Neuronal stem cell (in vitro differentiated cells): ENCODE results near the gene PLEKHA6.

Experiments used
- DNase-seq: peaks from one replicate; pipeline ENCODE4 v3.0.0-alpha.2; 2013; ENCODE audit warnings: low spot score
- H2AFZ ChIP-seq: one replicate; pipeline ENCODE4 v1.6.1; 2013; ENCODE audit warnings: mild to moderate bottlenecking, low read length, inconsistent platforms
- H2AK5ac ChIP-seq: 2 replicates; pipeline ENCODE4 v1.6.1; 2013; ENCODE audit warnings: low read depth, mild to moderate bottlenecking, inconsistent platforms, low read length, moderate library complexity, mixed read lengths
- H2BK120ac ChIP-seq: 2 replicates; pipeline ENCODE4 v1.6.1; 2013; ENCODE audit warnings: low read depth, mild to moderate bottlenecking, inconsistent platforms, low read length, moderate library complexity, mixed read lengths
- H2BK12ac ChIP-seq: one replicate; pipeline ENCODE4 v1.6.1; 2013; ENCODE audit warnings: low read length, inconsistent platforms
- H2BK15ac ChIP-seq: 2 replicates; pipeline ENCODE4 v1.6.1; 2013; ENCODE audit warnings: mild to moderate bottlenecking, low read length, inconsistent platforms, mixed read lengths
- H2BK5ac ChIP-seq: one replicate; pipeline ENCODE4 v1.6.1; 2013; ENCODE audit warnings: inconsistent platforms, mild to moderate bottlenecking, low read length, moderate library complexity
- H3K14ac ChIP-seq: one replicate; pipeline ENCODE4 v1.6.1; 2013; ENCODE audit warnings: low read length, inconsistent platforms
- H3K18ac ChIP-seq: 2 replicates; pipeline ENCODE4 v1.6.1; 2013; ENCODE audit warnings: low read length, inconsistent platforms
- H3K23ac ChIP-seq: 2 replicates; pipeline ENCODE4 v1.6.1; 2013; ENCODE audit warnings: low read depth, mild to moderate bottlenecking, mixed read lengths, low read length, inconsistent platforms; ENCODE audit not compliant: poor library complexity
- H3K27ac ChIP-seq: replicated peaks from 3 replicates; pipeline ENCODE4 v1.5.1; 2013; ENCODE audit warnings: low read length, inconsistent platforms
- H3K27me3 ChIP-seq, 3 experiments: 2 replicates each; pipeline ENCODE4 v1.6.1; 2013; ENCODE audit warnings: low read length in 3 of 3, mild to moderate bottlenecking in 2 of 3, inconsistent platforms in 1 of 3, low read depth in 1 of 3, mixed read lengths in 1 of 3, moderate library complexity in 1 of 3; ENCODE audit not compliant: control insufficient read depth in 3 of 3, insufficient read depth in 3 of 3
- H3K36me3 ChIP-seq, 2 donors: replicated peaks in 1 of 2; 2 replicates each; pipeline ENCODE4 v1.6.1; 2013; ENCODE audit warnings: low read length in 2 of 2; ENCODE audit not compliant: control insufficient read depth in 2 of 2, insufficient read depth in 2 of 2
- H3K4ac ChIP-seq: 2 replicates; pipeline ENCODE4 v1.6.1; 2013; ENCODE audit warnings: inconsistent platforms, mild to moderate bottlenecking, low read length, moderate library complexity
- H3K4me1 ChIP-seq, 2 donors: 1 replicate in 1 of 2; 2 replicates in 1 of 2; pipeline ENCODE4 v1.6.1; 2013; ENCODE audit warnings: low read length in 2 of 2, low read depth in 1 of 2; ENCODE audit not compliant: control insufficient read depth in 2 of 2, insufficient read depth in 1 of 2
- H3K4me2 ChIP-seq: one replicate; pipeline ENCODE4 v1.6.1; 2013; ENCODE audit warnings: mild to moderate bottlenecking, low read length, inconsistent platforms; ENCODE audit not compliant: insufficient read depth, poor library complexity, severe bottlenecking
- H3K4me3 ChIP-seq, 2 donors: 2 replicates each; pipeline ENCODE4 v1.5.1; 2013; ENCODE audit warnings: low read length in 2 of 2, mild to moderate bottlenecking in 2 of 2, inconsistent platforms in 1 of 2, moderate library complexity in 1 of 2
- H3K79me1 ChIP-seq: one replicate; pipeline ENCODE4 v1.6.1; 2013; ENCODE audit warnings: low read depth, mild to moderate bottlenecking, inconsistent platforms, low read length, moderate library complexity
- H3K9ac ChIP-seq: one replicate; pipeline ENCODE4 v1.6.1; 2013; ENCODE audit warnings: mild to moderate bottlenecking, low read depth, low read length, inconsistent platforms; ENCODE audit not compliant: poor library complexity
- H3K9me3 ChIP-seq, 2 donors: replicated peaks in 1 of 2; 2 replicates each; pipeline versions ENCODE3 to v1.6.1; 2013; ENCODE audit warnings: low read length in 2 of 2, mild to moderate bottlenecking in 2 of 2, inconsistent platforms in 1 of 2, low read depth in 1 of 2, mixed read lengths in 1 of 2, moderate library complexity in 1 of 2; ENCODE audit not compliant: control insufficient read depth in 2 of 2, insufficient read depth in 1 of 2
- H4K8ac ChIP-seq: one replicate; pipeline ENCODE4 v1.6.1; 2013; ENCODE audit warnings: low read depth, mild to moderate bottlenecking, inconsistent platforms, low read length, moderate library complexity
- H4K91ac ChIP-seq: one replicate; pipeline ENCODE4 v1.6.1; 2013; ENCODE audit warnings: low read length, low read depth, mild to moderate bottlenecking, inconsistent platforms; ENCODE audit not compliant: poor library complexity
- WGBS, 2 donors: extraction: QIAGEN DNeasy Blood & Tissue Kit; methylation state at CpG; one replicate each; pipeline ENCODE4 v1.1.7; 2013; ENCODE audit warnings: missing lambda C conversion rate in 2 of 2, mixed read lengths in 1 of 2; ENCODE audit not compliant: insufficient read length in 2 of 2, insufficient replicate concordance in 1 of 2; ENCODE audit errors: extremely low coverage in 2 of 2; 5-methylcytosine and 5-hydroxymethylcytosine counted together

The PLEKHA6 gene

GRCh38 chr1:204323887-204324286 is 35.8 kb downstream of the PLEKHA6 start:
- Histone ChIP-seq H3K4me2 (no peak overlapping the region), H2AFZ (no peak overlapping the region), H2AK5ac (no peak overlapping the region), H3K14ac (no peak overlapping the region), H3K9ac (no peak overlapping the region), H3K9me3 (no peaks in the 10 kb centered on the region), H3K4me1 (peaks cover 12 to 25% of the 10 kb centered on the region in 2 donors), H3K27me3 (peaks cover 0 to 1% (median 0%) of the 10 kb centered on the region in 3 experiments), H4K91ac (no peak overlapping the region), H2BK12ac (no peak overlapping the region), H3K4ac (no peak overlapping the region), H2BK120ac (no peak overlapping the region), H4K8ac (no peak overlapping the region), H3K4me3 (no peak overlapping the region), H3K27ac (no peak overlapping the region), H2BK5ac (no peak overlapping the region), H3K23ac (no peak overlapping the region), H3K36me3 (no peaks in the 10 kb centered on the region), H3K18ac (no peak overlapping the region), H3K79me1 (peaks cover 1% of the 10 kb centered on the region), H2BK15ac (no peak overlapping the region)
- WGBS, 2 donors, result 67% methylated on average over 1 of the region's 2 CpGs; no CpG with 5 or more reads in 1 of the 2 donors
- DNase-seq, result no peak

- Histone ChIP-seq H3K14ac (no peak overlapping the region), H3K4me1 (peaks cover 12 to 25% of the 10 kb centered on the region in 2 donors), H2BK120ac (no peak overlapping the region)
Measured at GRCh38 chr1:204322339-204322868, 37.3 kb downstream of the PLEKHA6 start.

GRCh38 chr1:204321665-204322064 is 38.1 kb downstream of the PLEKHA6 start:
- H2BK5ac ChIP-seq, result no peak overlapping the region
- H3K18ac ChIP-seq, result no peak overlapping the region
- no peak overlapping the region for H4K8ac ChIP-seq
- H2BK120ac ChIP-seq, result no peak overlapping the region
- H2AK5ac ChIP-seq, result no peak overlapping the region
- no peak overlapping the region for H3K4me2 ChIP-seq
- DNase-seq, result no peak
- H3K4ac ChIP-seq, result no peak overlapping the region
- H3K23ac ChIP-seq, result no peak overlapping the region
- no peak overlapping the region for H3K27ac ChIP-seq
- no peak overlapping the region for H2AFZ ChIP-seq
- peaks cover 0 to 1% (median 0%) of the 10 kb centered on the region in 3 experiments for H3K27me3 ChIP-seq
- H3K14ac ChIP-seq, result no peak overlapping the region
- no peak overlapping the region for H2BK15ac ChIP-seq
- no peak overlapping the region for H3K9ac ChIP-seq
- no peaks in the 10 kb centered on the region for H3K36me3 ChIP-seq
- no peak overlapping the region for H2BK12ac ChIP-seq
- WGBS, 2 donors, result no CpG with 5 or more reads among the region's 2 CpGs
- no peak overlapping the region for H4K91ac ChIP-seq
- no peaks in the 10 kb centered on the region for H3K9me3 ChIP-seq
- H3K4me3 ChIP-seq, result no peak overlapping the region
- peaks cover 2% of the 10 kb centered on the region for H3K79me1 ChIP-seq
- peaks cover 12 to 21% of the 10 kb centered on the region in 2 donors for H3K4me1 ChIP-seq

More at GRCh38 chr1:204322339-204322868, 37.3 kb downstream of the PLEKHA6 start:
- Histone ChIP-seq H3K18ac (no peak overlapping the region), H3K9ac (no peak overlapping the region), H3K9me3 (no peaks in the 10 kb centered on the region), H3K27me3 (peaks cover 0 to 1% (median 0%) of the 10 kb centered on the region in 3 experiments), H4K91ac (no peak overlapping the region), H3K36me3 (no peaks in the 10 kb centered on the region), H3K27ac (no peak overlapping the region), H2AK5ac (no peak overlapping the region), H3K4me2 (no peak overlapping the region), H3K79me1 (peaks cover 2% of the 10 kb centered on the region), H2BK12ac (no peak overlapping the region), H2AFZ (no peak overlapping the region), H3K4me3 (no peak overlapping the region), H2BK5ac (no peak overlapping the region), H3K23ac (no peak overlapping the region), H4K8ac (no peak overlapping the region), H3K4ac (no peak overlapping the region), H2BK15ac (no peak overlapping the region)
- DNase-seq, result no peak
- WGBS, 2 donors, result no CpG with 5 or more reads among the region's 8 CpGs

GRCh38 chr1:204321051-204321450 is 38.7 kb downstream of the PLEKHA6 start:
- H3K36me3 ChIP-seq, result no peaks in the 10 kb centered on the region
- no peak overlapping the region for H3K4me3 ChIP-seq
- H3K23ac ChIP-seq, result no peak overlapping the region
- H3K4ac ChIP-seq, result no peak overlapping the region
- no peak overlapping the region for H4K8ac ChIP-seq
- WGBS, 2 donors, result no CpG with 5 or more reads among the region's 2 CpGs
- no peak overlapping the region for H4K91ac ChIP-seq
- peaks cover 0 to 1% (median 0%) of the 10 kb centered on the region in 3 experiments for H3K27me3 ChIP-seq
- peak overlapping the region; percentile 2 for H3K18ac ChIP-seq
- peaks cover 12 to 18% of the 10 kb centered on the region in 2 donors for H3K4me1 ChIP-seq
- no peak overlapping the region for H2BK12ac ChIP-seq
- H2BK15ac ChIP-seq, result no peak overlapping the region
- no peak overlapping the region for H2AK5ac ChIP-seq
- H2BK120ac ChIP-seq, result no peak overlapping the region
- H3K4me2 ChIP-seq, result no peak overlapping the region
- DNase-seq, result no peak
- no peak overlapping the region for H3K9ac ChIP-seq
- H2AFZ ChIP-seq, result no peak overlapping the region
- H2BK5ac ChIP-seq, result no peak overlapping the region
- H3K9me3 ChIP-seq, result no peaks in the 10 kb centered on the region
- H3K79me1 ChIP-seq, result peaks cover 2% of the 10 kb centered on the region
- H3K27ac ChIP-seq, result no peak overlapping the region
- no peak overlapping the region for H3K14ac ChIP-seq
